ENCODE data around the gene NKAPL.
"Not testable (repeated sequence)": the region's sequence is repeated elsewhere in the genome, so short reads cannot be mapped to it uniquely, and the experiment has no call there.

Gene NKAPL

DNA sequence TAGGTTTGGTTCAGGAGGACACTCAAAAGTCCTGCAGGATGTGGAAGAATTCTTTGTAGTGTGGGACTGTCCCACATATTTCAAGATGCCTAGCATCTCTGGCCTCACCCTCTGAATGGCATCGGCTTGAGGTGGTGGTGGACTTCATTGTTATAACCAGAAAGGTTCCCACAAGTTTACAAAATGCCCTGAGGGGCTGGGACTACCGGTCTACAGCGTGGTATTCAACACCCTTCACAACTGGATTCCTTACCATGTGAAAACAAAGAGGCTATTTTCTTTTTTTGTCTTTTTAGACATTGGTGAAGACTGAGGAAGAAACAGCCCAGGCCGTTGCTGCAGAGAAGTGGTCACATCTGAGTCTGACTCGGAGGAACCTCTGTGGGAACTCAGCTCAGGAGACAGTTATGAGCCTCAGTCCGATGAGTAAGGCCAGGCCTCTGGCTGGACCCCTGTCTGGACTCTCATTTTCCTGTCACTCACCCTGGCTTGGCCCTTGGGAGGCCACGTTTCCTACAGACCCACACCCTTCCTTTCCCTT, 37.5 kb downstream of the NKAPL start:
- no peaks in the 10 kb centered on the region for H3K27me3 Mint-ChIP-seq (ENCODE audit: low read depth)
- TF ChIP-seq, protein P1, sequence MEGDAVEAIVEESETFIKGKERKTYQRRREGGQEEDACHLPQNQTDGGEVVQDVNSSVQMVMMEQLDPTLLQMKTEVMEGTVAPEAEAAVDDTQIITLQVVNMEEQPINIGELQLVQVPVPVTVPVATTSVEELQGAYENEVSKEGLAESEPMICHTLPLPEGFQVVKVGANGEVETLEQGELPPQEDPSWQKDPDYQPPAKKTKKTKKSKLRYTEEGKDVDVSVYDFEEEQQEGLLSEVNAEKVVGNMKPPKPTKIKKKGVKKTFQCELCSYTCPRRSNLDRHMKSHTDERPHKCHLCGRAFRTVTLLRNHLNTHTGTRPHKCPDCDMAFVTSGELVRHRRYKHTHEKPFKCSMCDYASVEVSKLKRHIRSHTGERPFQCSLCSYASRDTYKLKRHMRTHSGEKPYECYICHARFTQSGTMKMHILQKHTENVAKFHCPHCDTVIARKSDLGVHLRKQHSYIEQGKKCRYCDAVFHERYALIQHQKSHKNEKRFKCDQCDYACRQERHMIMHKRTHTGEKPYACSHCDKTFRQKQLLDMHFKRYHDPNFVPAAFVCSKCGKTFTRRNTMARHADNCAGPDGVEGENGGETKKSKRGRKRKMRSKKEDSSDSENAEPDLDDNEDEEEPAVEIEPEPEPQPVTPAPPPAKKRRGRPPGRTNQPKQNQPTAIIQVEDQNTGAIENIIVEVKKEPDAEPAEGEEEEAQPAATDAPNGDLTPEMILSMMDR (IDR thresholded peaks at IDR 0.05; ENCODE audit: unreplicated experiment in 3 of 3) = no peak
- no peaks in the 10 kb centered on the region for H3K4me1 Mint-ChIP-seq
- peaks cover 5% of the 10 kb centered on the region for H3K9me3 Mint-ChIP-seq
- H3K4me3 Mint-ChIP-seq = no peak overlapping the region
- no peak overlapping the region for H3K27ac Mint-ChIP-seq
- peaks cover 59% of the 10 kb centered on the region for H3K36me3 Mint-ChIP-seq (ENCODE audit: low read depth)

DNA sequence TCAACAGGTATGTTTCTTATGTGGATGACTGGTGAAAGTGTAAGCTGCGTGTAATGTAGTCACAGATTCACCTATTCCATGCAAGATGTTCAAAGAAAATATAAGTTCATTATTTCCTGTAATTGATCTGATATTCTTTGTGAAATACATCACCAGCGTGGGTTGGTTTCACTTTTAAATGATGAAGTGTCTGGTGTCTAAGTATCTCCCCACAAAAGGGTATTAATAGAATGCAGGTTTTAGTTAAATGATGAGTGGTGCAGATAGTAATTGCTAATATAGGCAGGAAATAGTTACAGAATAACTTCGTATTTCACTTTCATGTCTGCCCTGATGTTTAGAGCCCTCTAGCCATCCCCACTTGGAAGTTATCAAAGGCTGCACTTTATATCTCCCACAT, 44.5 kb downstream of the NKAPL start:
- H3K4me1 Mint-ChIP-seq = no peaks in the 10 kb centered on the region
- TF ChIP-seq, protein P1 (IDR thresholded peaks at IDR 0.05; ENCODE audit: unreplicated experiment in 3 of 3) = no peak
- peaks cover 74% of the 10 kb centered on the region for H3K36me3 Mint-ChIP-seq (ENCODE audit: low read depth)
- no peaks in the 10 kb centered on the region for H3K27me3 Mint-ChIP-seq (ENCODE audit: low read depth)
- peaks cover 26% of the 10 kb centered on the region for H3K9me3 Mint-ChIP-seq
- no peak overlapping the region for H3K27ac Mint-ChIP-seq
- no peak overlapping the region for H3K4me3 Mint-ChIP-seq

DNA sequence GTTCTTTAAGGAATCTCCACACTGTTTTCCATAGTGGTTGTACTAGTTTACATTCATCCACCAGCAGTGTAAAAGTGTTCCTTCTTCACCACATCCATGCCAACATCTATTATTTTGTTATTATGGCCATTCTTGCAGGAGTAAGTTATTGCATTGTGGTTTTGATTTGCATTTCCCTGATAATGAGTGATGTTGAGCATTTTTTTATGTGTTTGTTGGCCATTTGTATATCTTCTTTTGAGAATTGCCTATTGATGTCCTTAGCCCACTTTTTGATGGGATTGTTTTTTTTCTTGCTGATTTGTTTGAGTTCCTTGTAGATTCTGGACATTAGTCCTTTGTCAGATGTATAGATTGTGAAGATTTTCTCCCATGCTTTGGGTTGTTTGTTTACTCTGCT, 47.3 kb downstream of the NKAPL start:
- not testable (repeated sequence) for H3K27ac Mint-ChIP-seq, H3K4me1 Mint-ChIP-seq

More for the DNA sequence above, 47.3 kb downstream of the NKAPL start:
- Mint-ChIP-seq H3K9me3 (peaks cover 38% of the 10 kb centered on the region), H3K36me3 (ENCODE audit: low read depth) (peaks cover 79% of the 10 kb centered on the region)
- not testable (repeated sequence) for H3K4me3 Mint-ChIP-seq; H3K27me3 Mint-ChIP-seq (ENCODE audit: low read depth)
